ENCODE measurements around the gene LAMB4.

The LAMB4 gene

DNA sequence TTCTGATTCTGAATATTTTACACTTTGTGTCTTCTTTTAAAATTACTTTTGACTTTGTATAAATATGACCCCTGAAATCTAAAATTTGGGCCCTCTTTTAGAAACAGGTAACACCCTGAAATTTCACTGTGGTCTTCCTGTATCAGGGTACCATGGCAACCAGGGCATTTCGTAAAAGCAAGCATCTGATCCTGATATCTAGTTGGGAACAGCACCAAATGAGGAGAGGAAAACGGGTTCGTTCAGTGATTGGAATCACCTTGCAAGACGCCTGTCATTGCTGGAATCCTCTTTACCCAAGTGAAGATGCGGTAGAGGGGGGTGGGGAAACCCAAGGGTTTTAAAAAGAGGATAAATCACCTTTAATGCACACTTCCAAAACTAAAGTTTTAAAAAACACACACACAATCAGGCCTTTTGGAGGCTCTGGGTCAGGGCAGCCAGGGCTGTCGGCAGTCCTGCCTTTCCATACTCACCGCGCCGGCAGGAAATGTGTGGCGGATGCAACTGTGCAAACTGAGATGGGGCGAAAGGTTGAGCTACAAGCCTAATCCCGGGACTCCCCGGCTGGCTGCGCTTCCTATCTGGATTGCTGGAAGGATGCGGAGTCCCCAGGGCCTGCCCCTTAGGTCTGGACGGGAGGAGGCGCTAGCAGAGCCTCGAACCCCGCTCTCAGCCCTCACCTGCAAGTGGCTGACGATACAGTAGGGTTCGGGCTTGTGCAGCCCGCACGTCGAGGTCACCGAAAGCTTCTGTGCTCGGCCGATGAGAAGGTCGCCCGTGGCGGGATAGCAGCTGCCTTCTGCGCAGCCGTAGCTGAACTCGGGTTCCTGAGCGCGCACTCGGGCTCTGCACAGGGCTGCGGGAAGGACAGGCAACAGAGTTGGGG is 129.0 kb downstream of the LAMB4 start:
- Histone ChIP-seq H3K4me1 (peaks cover 0 to 53% (median 20%) of the 10 kb centered on the region in 4 donors), H3K27ac (peak overlapping the region; percentile 68 to 72), H3K9me3 (no peaks in the 10 kb centered on the region), H3K27me3 (peaks cover 0 to 10% of the 10 kb centered on the region in 2 donors), H3K36me3 (peaks cover 0 to 8% (median 0%) of the 10 kb centered on the region in 3 donors), H3K4me3 (peak overlapping the region; percentile 57 to 78)
- peak in 1 of 2 donors; percentile 66 for DNase-seq
- TF ChIP-seq CTCF (IDR thresholded peaks at IDR 0.05): no peak
- intact Hi-C loops (cut with DNase I; ENCODE audit: low total_unique reads): no loop called here

GRCh38 chr7:107999779-108000560 is 130.2 kb downstream of the LAMB4 start:
- peaks cover 0 to 8% (median 0%) of the 10 kb centered on the region in 3 donors for H3K36me3 ChIP-seq
- TF ChIP-seq CTCF (IDR thresholded peaks at IDR 0.05): no peak
- intact Hi-C loops (cut with DNase I; ENCODE audit: low total_unique reads): no loop called here
- H3K27ac ChIP-seq: no peak overlapping the region
- no peaks in the 10 kb centered on the region for H3K9me3 ChIP-seq
- no peak for DNase-seq
- peaks cover 0 to 10% of the 10 kb centered on the region in 2 donors for H3K27me3 ChIP-seq
- H3K4me3 ChIP-seq: no peak overlapping the region
- H3K4me1 ChIP-seq: peaks cover 0 to 65% (median 24%) of the 10 kb centered on the region in 4 donors

DNA sequence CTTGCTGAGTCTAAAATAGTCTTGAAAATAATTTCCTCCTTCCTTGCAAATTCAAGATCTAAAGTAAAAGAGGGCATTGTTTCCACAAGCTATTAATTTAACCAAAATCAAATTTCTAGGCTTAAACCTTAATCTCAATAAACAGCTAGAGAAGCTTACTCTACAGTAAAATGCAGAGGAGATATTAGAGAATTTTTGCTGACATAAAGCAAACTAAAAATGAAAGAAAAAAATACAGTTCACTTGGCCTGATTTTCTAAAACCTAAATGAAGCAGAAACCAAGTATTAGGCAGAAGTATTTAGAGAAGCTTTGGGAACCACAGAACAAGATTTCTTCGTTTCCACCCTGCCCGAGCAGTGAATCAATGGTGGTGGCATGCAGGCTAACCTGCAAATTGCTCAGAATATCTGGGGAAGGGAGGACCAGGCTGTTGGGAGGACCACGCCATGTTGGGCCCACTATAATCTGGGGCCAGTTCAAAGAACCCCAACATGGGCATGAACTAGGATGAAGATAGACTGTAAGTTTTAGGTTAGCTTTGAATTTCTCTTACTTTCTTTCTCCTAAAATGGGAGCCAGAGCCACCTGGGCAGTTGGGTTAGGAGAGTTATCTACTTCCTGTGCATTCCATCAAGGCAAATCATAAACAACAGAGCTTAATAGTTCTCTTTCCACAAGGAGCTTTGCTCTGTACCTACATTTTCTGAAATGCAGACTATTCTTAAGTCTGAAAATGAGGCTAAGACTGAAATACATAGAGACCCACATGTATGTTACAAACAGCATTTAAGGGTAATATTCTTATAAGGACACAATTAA is 131.3 kb downstream of the LAMB4 start:
- no peak for TF ChIP-seq CTCF (IDR thresholded peaks at IDR 0.05)
- intact Hi-C loops (cut with DNase I; ENCODE audit: low total_unique reads): no loop called here
- Histone ChIP-seq H3K4me3 (no peak overlapping the region), H3K4me1 (peaks cover 0 to 57% (median 24%) of the 10 kb centered on the region in 4 donors), H3K27ac (peak overlapping the region in 1 of 2 donors; percentile 39), H3K27me3 (peaks cover 0 to 10% of the 10 kb centered on the region in 2 donors), H3K36me3 (peaks cover 0 to 10% (median 0%) of the 10 kb centered on the region in 3 donors), H3K9me3 (no peaks in the 10 kb centered on the region)
- DNase-seq: no peak

DNA sequence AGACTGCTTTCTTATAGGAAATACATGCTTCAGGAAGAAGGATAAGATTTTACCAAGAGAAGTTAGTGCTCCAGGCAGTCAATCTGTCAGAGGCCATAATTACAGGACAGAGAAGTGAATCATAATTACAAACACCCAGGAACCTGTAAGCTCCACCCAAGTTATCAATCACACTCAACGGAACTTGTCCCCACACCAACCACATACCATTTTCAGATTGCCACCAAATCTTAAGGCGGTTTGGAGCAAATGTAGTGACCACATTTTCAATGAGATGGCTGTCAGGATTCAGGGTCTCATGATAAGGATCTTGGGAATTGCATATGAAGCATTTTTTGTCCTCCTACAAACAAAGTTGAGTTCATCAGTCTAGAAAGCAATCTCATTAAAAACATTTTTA is 132.0 kb downstream of the LAMB4 start:
- no peak for TF ChIP-seq CTCF (IDR thresholded peaks at IDR 0.05)
- Histone ChIP-seq H3K27me3 (peaks cover 0 to 10% of the 10 kb centered on the region in 2 donors), H3K27ac (no peak overlapping the region), H3K4me3 (no peak overlapping the region), H3K9me3 (no peaks in the 10 kb centered on the region), H3K4me1 (peaks cover 0 to 50% (median 19%) of the 10 kb centered on the region in 4 donors), H3K36me3 (peaks cover 0 to 17% (median 0%) of the 10 kb centered on the region in 3 donors)
- DNase-seq: no peak
- intact Hi-C loops (cut with DNase I; ENCODE audit: low total_unique reads): no loop called here
